ENCODE measurements around the gene PTPN23. TPM values are rescaled to one million over a fixed set of nuclear protein-coding genes. Genes with fewer than 3 reads are reported as not detected.

The PTPN23 gene
- total RNA-seq, 1 experiment from 2014 or later, result 53.5 TPM

- TF ChIP-seq RELA (CRISPR knock-in tag; IDR thresholded peaks at IDR 0.05; ENCODE audit: borderline replicate concordance) (no peak), ZNF512 (CRISPR knock-in tag; IDR thresholded peaks at IDR 0.05; ENCODE audit: borderline replicate concordance) (no peak), ZNF416 (CRISPR knock-in tag; IDR thresholded peaks at IDR 0.05) (peak; percentile 86; the same call in 1 of the 2 replicates), ARID4B (CRISPR knock-in tag; IDR thresholded peaks at IDR 0.05; ENCODE audit: borderline replicate concordance) (peak; percentile 91; the same call in 1 of the 2 replicates), ZNF396 (CRISPR knock-in tag; IDR thresholded peaks at IDR 0.05; ENCODE audit: borderline replicate concordance) (no peak), MXD4 (CRISPR knock-in tag; IDR thresholded peaks at IDR 0.05; ENCODE audit: borderline replicate concordance) (no peak), JUN (CRISPR knock-in tag; IDR thresholded peaks at IDR 0.05) (0 out of 2 replicates have a peak, but pooled peaks have one; percentile 79), ZNF425 (CRISPR knock-in tag; conservative IDR thresholded peaks at IDR 0.05) (no peak), E2F5 (CRISPR knock-in tag; IDR thresholded peaks at IDR 0.05) (no peak; the same call in 1 of the 2 replicates), PRDM15 (CRISPR knock-in tag; IDR thresholded peaks at IDR 0.05) (no peak; the same call in 1 of the 2 replicates), TP53 (CRISPR knock-in tag; IDR thresholded peaks at IDR 0.05) (no peak)
Measured at GRCh38 chr3:47380601-47381316, at the start of gene PTPN23 (continued).

- no peak overlapping the region for H3K4me3 Mint-ChIP-seq
- no peak for ATAC-seq
- no peaks in the 10 kb centered on the region for H3K4me1 Mint-ChIP-seq
- H3K36me3 Mint-ChIP-seq, result peaks cover 64% of the 10 kb centered on the region
- H3K27ac Mint-ChIP-seq, result no peak overlapping the region
- no peaks in the 10 kb centered on the region for H3K9me3 Mint-ChIP-seq
- POLR2A ChIA-PET, result no interaction called here
- H3K27me3 Mint-ChIP-seq (ENCODE audit: low read depth), result no peaks in the 10 kb centered on the region
- TF ChIP-seq ZBTB43 (CRISPR knock-in tag; IDR thresholded peaks at IDR 0.05), result no peak
- no peak for TF ChIP-seq TP53 (CRISPR knock-in tag; IDR thresholded peaks at IDR 0.05)
- no peak for DNase-seq (ENCODE audit: low spot score)
- CTCF ChIA-PET, result no interaction called here
Measured at GRCh38 chr3:47333907-47334306, 46.9 kb upstream of the PTPN23 start.

Data from WTC11 (cell line).